ENCODE results near the gene BICC1.

The BICC1 gene

DNA sequence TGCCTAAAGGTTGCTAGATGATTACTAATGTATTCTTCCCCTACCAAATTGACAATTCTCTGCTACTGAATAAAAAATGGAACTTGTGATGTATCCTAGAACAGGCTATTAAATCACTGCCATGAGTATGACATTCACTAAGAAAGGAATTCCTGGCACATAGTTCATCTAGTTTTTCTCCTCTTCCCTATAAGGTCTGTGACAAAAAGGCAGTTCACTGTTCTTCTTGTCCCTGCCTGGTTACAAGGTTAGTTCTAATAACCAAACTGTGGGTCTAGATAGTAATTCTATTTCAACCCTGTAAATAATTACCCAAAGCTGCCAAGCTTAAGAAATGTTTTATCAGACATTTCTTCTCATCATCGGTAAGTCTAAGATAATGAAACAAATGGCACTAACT, 245.6 kb downstream of the BICC1 start:
- H3K4me3 ChIP-seq (ENCODE audit: low read depth, low read length), result no peak overlapping the region
- TF ChIP-seq, protein P1, sequence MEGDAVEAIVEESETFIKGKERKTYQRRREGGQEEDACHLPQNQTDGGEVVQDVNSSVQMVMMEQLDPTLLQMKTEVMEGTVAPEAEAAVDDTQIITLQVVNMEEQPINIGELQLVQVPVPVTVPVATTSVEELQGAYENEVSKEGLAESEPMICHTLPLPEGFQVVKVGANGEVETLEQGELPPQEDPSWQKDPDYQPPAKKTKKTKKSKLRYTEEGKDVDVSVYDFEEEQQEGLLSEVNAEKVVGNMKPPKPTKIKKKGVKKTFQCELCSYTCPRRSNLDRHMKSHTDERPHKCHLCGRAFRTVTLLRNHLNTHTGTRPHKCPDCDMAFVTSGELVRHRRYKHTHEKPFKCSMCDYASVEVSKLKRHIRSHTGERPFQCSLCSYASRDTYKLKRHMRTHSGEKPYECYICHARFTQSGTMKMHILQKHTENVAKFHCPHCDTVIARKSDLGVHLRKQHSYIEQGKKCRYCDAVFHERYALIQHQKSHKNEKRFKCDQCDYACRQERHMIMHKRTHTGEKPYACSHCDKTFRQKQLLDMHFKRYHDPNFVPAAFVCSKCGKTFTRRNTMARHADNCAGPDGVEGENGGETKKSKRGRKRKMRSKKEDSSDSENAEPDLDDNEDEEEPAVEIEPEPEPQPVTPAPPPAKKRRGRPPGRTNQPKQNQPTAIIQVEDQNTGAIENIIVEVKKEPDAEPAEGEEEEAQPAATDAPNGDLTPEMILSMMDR (IDR thresholded peaks at IDR 0.05; ENCODE audit: insufficient read depth, low read depth, low read length, missing control alignments), result no peak

DNA sequence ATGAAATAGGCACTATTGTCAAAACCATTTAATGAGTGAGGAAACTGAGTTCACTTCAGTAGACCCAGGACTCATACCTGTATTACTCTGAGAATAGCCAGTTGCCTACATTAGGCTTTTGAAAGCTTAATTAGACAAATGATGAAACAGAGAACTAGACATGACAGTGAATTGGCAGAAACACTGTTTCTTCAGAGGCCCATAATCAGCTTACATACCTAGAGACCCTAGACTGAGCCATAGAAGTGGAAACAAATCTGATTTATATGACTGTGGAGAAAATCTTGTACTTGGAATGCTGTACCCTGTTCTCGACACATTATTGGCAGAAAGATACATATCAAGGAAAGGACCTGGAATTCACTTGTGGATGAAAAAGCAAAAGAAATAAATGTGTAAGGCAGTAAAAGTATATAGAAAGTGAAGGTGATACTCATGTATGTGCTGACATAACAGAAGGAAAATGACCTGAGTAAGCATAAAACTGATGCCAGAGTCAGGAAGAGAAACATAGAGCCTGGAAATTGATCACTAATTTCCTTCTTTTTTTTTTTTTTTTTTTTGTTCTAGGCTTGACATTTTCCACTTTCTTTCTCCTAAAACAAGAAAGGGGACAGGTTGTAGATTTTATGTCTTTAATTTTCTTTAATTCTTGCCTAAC, 251.5 kb downstream of the BICC1 start:
- no peak overlapping the region for H3K4me3 ChIP-seq (ENCODE audit: low read depth, low read length)
- TF ChIP-seq, protein P1 (IDR thresholded peaks at IDR 0.05; ENCODE audit: insufficient read depth, low read depth, low read length, missing control alignments), result no peak
- no peak for DNase-seq (ENCODE audit: low read depth)

More for the DNA sequence above, 245.6 kb downstream of the BICC1 start:
- DNase-seq (ENCODE audit: low read depth), result no peak

DNA sequence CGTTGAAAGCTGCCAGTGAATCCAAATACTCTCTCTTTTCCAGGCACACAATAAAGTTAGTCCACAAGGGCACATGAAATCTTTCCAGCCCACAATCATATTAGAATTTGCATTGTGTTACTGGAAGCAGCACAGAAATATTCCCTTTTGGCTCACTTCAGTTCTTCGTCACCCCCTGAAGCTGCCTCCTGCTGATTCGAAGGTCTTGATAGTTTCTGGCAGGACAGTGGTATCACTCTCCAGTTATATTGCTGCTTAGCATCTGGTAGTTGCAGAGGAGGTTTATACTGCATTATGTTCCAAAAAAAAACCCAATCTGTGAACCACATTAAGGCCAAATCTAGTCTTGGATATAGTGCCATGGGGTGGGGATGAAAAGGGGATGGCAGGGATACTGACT, 253.2 kb downstream of the BICC1 start:
- TF ChIP-seq, protein P1 (IDR thresholded peaks at IDR 0.05; ENCODE audit: insufficient read depth, low read depth, low read length, missing control alignments), result no peak

DNA sequence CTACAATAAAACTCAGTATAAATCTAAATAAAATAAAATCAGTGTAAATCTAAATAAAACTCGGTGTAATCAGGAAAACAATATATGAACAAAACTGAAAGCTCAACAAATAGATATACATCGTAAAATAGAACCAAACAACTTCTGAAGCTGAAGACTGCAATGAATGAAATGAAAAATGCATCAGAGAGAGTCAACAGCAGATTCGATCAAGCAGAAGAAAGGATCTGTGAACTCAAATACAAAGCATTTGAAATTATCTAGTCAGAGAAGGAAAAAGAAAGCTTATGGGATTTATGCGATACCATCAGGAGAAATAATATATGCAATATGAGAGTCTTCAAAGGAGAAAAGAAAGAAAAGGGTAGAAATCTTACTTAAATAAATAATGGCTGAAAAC, 255.0 kb downstream of the BICC1 start:
- no peak for DNase-seq (ENCODE audit: low read depth)
- H3K4me3 ChIP-seq (ENCODE audit: low read depth, low read length), result no peak overlapping the region
- TF ChIP-seq, protein P1 (IDR thresholded peaks at IDR 0.05; ENCODE audit: insufficient read depth, low read depth, low read length, missing control alignments), result no peak

More for the DNA sequence above, 253.2 kb downstream of the BICC1 start:
- DNase-seq (ENCODE audit: low read depth), result no peak
- H3K4me3 ChIP-seq (ENCODE audit: low read depth, low read length), result no peak overlapping the region

DNA sequence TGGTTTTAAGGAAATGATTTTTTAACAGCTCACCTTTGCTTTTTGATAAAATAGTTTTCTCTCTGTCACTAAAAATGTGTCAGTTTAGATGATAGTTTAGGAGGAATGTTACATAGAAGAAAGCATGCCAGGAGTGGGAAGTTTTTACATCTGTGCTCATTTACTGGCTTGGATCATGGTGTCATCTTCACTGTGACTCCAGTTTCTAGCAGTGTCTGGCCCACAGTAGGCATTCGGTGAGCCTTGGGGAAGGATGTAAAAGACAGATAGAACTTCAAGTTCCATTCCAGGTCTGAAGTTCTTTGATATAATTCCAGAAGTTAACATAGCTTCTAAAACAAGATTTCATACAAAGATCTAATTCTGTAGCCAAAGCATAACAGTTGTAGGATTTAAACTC, 259.2 kb downstream of the BICC1 start:
- DNase-seq (ENCODE audit: low read depth), result no peak
- H3K4me3 ChIP-seq (ENCODE audit: low read depth, low read length), result no peak overlapping the region
- TF ChIP-seq, protein P1 (IDR thresholded peaks at IDR 0.05; ENCODE audit: insufficient read depth, low read depth, low read length, missing control alignments), result no peak

DNA sequence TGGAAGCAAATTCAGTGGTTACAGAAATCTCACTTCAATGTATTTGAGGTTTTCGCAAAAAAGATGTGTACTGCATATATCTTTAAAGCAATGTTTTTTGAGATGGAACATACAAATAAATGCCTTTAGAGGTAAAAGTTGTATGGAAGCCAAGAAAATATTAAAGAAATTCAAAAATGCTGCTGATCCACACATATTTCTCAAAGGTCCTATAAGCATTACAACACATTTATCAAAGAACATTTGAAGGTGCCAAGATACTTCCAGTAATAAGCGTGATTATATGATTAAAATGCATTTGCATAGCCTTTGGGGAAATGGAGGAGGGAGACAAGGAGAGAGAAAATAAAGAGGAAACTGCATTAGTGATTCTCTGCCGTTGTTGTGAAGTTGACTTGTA, 260.1 kb downstream of the BICC1 start:
- DNase-seq (ENCODE audit: low read depth), result no peak
- TF ChIP-seq, protein P1 (IDR thresholded peaks at IDR 0.05; ENCODE audit: insufficient read depth, low read depth, low read length, missing control alignments), result no peak
- H3K4me3 ChIP-seq (ENCODE audit: low read depth, low read length), result no peak overlapping the region

DNA sequence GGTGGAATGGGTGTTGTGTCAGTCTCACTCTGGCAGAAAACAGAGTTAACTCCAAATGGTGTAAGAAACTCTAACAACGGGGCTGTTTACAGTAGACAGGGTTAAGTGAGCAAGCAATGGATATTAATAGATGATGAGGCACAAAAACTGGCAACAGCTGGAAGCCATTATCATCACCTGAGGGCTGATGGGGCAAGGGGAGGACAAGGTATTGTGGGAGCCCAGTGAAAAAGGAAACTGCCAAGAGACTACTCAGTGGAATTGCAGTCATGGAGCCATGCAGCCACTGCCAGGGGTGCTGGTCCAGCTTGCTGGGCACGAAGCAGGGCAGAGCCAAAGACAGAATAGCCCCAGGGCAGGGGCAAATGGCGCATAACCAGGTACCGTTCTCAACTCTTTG, 260.7 kb downstream of the BICC1 start:
- DNase-seq (ENCODE audit: low read depth), result no peak
- H3K4me3 ChIP-seq (ENCODE audit: low read depth, low read length), result no peak overlapping the region
- TF ChIP-seq, protein P1 (IDR thresholded peaks at IDR 0.05; ENCODE audit: insufficient read depth, low read depth, low read length, missing control alignments), result no peak
